Measurements from ENCODE around the gene CCDC197. TPM values are rescaled to one million over a fixed set of nuclear protein-coding genes. Genes with fewer than 3 reads are reported as not detected.

CCDC197 gene
- total RNA-seq, 1 donor from 2014 or later = not detected

DNA sequence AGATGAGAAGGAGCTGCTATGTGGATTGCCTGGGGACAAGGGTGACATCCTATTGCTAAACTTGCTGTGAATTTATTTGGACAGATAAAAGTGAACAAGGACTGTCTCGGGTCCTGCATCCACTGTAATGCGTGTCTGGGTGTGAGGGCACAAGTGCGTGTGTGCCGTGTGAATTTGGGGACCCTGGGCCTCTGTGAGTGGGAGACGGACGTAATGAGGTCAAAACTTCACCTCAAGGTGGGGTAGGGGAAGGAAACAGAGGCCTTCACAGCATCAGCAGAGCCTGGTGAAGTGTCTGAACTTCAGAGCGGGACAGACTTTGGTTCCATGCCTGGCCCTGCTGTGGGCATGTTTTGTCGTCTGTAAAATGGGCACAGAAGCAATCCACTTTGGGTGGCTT is 35.5 kb upstream of the CCDC197 start:
- no peak for DNase-seq

- DNase-seq = peak; percentile 21
These were observed 34.1 kb upstream of the CCDC197 start for GRCh38 chr14:93962701-93963601.

DNA sequence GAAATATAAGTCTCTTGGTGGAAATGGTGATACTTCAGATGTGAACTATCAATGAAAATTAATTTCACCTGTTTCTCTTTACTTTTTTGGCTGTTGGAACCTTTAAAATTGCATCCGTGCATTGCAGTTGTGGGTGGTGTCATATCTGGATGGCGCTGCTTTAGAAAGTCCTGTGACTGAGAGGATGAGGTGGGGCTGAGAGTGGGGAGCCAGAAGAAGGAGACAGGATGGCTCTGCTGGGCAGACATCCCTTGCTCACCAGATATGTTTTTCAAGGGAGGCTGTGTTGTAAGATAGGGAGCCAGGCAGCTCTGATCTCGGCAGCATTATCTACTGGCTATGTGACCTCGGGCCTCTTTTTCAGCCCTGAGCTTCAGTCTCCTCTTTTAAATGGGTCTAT is 33.4 kb upstream of the CCDC197 start:
- no peak for DNase-seq

DNA sequence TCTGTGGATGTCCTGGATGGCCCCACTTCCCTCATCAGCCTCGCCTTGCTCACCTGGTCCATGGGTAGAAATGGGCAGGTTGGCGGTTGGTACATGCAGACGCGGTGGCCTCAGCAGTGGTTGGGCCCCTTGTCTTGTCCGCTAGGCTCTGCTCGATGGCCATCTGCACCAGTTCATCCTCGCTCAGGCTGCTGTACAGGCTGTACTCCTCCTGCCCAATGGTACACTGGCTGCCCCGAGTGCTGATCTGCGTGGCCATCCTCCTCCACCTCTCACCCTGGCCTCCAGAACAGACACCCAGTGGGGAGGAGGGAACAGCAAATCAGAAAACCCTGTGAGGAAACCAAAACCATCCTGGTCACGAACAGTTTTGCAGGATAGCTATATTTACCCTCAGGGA is 32.8 kb upstream of the CCDC197 start:
- DNase-seq = no peak

DNA sequence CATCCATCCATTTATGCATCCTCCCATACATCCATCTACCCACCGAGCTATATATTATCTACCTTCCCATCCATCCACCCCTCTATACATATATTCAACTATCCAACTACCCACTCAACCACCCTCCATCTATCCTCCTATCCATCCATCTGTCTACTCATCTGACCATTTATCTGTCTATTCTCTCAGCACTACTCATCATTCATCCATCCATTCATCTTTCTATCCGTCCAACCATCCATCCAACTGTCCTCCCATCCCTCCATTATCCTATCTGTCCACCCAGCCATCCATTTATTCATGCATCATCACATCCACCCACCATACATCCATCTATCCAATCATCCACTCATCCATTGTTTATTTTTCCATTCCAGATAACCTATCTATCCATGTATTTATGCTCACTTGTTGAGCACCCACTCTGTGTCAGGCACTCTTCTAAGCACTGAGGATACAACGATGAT is 32.2 kb upstream of the CCDC197 start:
- DNase-seq = no peak

- no peak for DNase-seq
These were observed 31.7 kb upstream of the CCDC197 start for GRCh38 chr14:93965287-93965821.

DNA sequence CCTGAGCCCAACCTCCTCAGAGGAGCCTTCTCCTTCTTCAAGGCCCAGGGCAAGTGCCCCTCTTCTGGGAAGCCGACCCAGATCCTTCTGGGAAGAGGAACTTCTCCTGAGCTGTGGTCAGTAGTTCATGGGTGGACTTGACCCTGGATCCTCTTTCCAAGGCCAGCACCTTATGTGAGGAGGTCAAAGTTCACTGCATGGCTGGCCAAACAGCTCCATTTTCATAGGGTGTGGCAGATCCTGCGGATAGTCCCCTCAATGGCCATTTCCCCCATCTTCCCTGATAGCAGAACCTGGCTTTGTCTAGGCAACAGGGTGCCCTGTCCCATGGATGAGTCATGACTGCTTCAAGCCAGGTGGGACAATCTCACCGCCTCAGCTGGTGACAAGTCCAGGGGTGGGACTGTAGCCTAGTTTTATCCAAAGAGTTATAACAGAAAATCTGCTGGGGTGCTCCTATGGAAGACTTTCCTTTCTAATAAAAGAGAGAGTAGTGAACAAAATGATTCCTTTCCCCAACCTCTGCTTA is 31.1 kb upstream of the CCDC197 start:
- no peak for DNase-seq

- no peak for DNase-seq
These were observed 29.4 kb upstream of the CCDC197 start for GRCh38 chr14:93967637-93968250.

- DNase-seq = no peak
These were observed 27.8 kb upstream of the CCDC197 start for GRCh38 chr14:93969082-93969828.

DNA sequence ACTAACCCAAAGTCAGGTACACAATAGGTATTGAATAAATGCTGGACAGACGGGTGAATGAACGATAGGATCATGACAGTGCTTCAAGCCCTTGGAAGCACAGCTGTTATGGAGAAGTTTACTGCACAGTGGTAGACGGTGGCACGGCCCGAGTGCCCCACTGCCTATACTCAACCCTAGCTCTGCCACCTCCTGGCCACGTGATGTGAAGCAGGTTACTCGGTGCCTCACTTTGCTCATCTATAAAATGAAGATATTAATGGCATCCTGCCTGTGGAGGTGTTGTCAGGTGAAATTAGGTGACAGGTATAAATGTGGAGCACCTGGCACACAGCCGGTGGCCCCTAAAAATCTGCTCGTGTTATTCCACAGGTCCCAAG is 26.5 kb upstream of the CCDC197 start:
- peak; percentile 31 for DNase-seq

DNA sequence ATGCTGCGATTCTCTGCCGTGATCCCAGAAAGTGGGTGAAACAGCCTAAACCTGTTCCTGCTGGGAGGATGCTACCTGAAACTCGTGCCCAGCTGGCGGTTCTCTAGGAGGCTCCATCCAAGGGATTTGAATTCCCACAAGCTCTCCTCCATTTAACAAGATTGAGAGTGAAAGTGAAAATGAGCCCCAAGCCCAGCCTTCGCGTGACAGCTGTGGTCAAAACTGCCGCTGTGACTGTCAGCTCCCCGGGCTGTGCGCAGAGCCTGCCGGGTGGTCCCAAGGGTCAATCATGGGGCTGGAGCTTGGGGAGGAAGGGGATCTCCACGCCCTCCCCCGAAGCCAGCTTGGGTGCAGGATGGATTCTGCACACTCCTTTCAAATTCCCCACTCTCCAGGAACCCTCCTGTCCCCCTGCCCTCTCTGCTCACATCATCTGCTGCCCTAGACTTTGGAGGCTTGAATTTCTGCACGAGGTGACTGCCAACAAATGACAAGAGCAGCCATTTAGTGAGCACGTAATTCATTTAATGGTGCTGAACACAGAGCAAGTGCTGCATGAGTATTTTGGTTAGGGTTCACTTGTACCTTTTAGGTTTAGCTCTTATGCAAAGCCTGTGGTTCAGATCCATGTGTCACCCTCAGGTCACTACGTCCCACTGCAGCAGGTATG is 26.0 kb upstream of the CCDC197 start:
- no peak for DNase-seq

DNA sequence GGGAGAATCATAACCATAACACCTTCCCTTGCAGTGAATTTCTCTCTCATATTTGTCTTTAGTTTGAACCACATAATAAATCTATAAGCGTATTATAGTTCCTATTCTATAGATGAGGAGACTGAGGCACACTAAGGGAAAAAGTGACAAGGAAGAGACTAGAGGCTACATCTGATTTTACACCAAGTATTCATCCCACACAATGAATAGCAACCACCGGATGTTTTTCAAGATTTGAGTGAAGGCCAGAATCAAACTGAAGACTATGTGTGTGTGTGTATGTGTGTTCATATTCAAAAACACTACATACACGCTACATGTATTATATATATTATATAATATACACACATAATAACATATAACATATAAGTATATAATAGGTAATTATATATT is 25.5 kb upstream of the CCDC197 start:
- no peak for DNase-seq

DNA sequence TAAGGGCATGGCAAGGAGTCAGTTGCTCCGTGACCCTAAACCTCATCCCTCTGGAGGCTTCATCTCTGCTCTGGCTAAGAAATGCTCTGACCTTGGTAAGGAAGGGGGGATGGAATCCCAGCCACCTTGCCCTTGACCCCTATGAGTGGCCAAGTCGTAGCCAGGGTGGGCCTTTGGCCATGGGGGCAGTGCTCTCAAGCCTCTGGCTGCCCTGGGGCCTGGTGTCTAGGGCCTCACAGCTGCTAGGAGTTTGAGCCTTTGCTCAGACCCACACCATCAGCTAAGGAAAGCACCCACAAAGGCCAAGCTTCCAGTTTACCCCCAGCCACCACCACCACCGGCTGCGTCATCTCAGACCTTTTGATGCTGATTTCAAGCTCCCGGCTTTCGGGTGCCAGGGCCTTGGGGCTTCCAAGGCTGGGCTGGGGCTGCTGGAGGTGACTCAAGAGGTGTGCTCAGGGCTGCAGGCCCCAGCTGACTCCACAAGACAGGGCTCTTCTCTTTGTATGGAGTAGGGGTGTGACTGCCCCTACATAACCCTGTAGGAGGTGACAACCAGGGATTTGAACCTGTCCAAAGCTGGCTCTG is 24.4 kb upstream of the CCDC197 start:
- no peak for DNase-seq

- DNase-seq = no peak
These were observed 23.5 kb upstream of the CCDC197 start for GRCh38 chr14:93973607-93974006.

DNA sequence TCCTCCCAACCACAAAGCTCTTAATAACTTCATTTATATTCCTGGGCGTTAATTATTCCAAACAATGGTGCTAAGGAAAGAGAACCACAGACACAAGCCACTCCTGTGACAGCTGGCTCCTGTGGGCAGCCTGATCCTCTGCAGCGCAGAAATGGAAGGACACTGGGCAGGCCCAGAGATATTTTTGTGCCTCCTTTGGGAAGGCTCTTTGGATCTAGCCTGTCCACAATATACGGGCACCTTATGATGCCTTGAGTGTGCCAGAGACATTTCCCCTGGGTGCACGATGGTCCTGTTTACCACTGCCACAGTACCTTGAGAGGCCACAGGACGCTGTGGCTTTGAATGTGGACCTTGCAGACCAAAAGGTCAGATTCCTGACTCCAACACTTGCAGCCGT is 22.8 kb upstream of the CCDC197 start:
- DNase-seq = no peak

GRCh38 chr14:93974833-93975232 is 22.3 kb upstream of the CCDC197 start:
- DNase-seq = no peak

GRCh38 chr14:93975791-93976476 is 21.2 kb upstream of the CCDC197 start:
- DNase-seq = no peak

- no peak for DNase-seq
These were observed 20.5 kb upstream of the CCDC197 start, which contains the start of gene ASB2 for GRCh38 chr14:93976477-93977057. TSS of gene ASB2 (minus strand) at chr14:93976570. CDS start at chr14:93964539, 12,031 bp downstream.

- no peak for DNase-seq
These were observed 19.9 kb upstream of the CCDC197 start for GRCh38 chr14:93977171-93977570.

- no peak for DNase-seq
These were observed 19.1 kb upstream of the CCDC197 start for GRCh38 chr14:93977790-93978581.
